NCI-H446 (cell line): ENCODE results near the gene TMEM234.
A peak's percentile ranks its signal among the peaks of the same experiment; 100 is the strongest.
"Not testable (repeated sequence)": the region's sequence is repeated elsewhere in the genome, so short reads cannot be mapped to it uniquely, and the experiment has no call there.

Experiments used
- DNase-seq, 2 experiments: peaks; one replicate each; lab custom pipeline; 2025; lab: John Stamatoyannopoulos, UW

Gene TMEM234

DNA sequence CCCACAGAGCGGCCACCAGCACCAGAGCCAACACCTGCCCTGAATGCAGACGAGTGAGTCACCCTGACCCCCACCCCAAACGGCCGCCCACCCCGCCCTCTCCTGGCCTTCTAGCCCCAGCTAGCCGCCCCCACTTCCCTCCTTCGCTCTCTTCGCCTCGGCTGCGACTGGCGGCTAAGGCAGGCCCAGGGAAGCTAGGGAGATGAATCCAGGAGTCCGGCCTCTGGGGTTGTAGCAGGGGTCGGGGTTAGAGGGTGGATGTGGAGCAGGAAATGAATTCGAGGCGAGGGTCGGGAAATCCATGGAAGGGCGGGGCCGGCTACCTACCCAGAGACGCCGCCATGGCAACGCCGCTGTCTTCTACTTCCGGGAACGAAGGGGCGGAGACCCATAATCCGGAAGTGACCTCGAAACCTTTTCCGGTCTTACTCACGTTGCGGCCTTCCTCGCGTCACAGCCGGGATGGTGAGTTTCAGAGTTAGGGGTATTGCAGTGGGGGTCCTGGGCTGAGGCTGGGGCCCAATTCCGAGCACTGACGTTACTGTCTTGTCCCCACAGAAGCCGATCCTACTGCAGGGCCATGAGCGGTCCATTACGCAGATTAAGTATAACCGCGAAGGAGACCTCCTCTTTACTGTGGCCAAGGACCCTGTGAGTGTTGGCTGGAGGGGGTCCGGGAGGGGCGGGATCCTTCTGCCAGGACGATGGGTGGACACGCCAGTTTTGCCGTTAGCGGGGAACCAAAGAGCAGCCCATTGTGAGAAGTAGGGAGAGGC, at the start of gene TMEM234, which contains the start of gene EIF3I:
Gene TMEM234 (minus strand): TSS at position 374 of the 776 bp plus-strand sequence. CDS start 31 bp downstream, at position 343.
Gene EIF3I (plus strand): TSS at position 428 of the 776 bp plus-strand sequence. CDS start 35 bp downstream, at position 463.
- peak; percentile 78 to 90 for DNase-seq

DNA sequence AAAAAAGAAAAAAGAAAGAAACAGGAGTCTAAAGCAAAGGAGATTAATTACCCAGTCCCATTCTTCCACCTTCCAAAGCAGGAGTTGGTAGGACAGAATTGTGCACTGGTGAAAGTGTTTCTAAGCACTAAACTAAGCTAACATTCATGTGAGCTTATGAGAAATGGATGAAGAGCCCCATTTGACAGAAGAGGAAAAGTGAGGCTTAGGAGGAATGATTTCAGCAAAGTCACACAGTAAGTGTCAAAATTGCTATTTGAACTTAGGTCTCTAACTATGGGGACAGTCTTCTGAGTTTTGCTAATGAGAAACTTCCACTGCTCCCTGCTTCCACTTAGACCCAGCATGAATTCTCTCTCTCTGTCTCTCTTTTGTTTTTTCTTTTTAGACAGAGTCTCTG, 47.6 kb upstream of the TMEM234 start:
- no peak for DNase-seq

DNA sequence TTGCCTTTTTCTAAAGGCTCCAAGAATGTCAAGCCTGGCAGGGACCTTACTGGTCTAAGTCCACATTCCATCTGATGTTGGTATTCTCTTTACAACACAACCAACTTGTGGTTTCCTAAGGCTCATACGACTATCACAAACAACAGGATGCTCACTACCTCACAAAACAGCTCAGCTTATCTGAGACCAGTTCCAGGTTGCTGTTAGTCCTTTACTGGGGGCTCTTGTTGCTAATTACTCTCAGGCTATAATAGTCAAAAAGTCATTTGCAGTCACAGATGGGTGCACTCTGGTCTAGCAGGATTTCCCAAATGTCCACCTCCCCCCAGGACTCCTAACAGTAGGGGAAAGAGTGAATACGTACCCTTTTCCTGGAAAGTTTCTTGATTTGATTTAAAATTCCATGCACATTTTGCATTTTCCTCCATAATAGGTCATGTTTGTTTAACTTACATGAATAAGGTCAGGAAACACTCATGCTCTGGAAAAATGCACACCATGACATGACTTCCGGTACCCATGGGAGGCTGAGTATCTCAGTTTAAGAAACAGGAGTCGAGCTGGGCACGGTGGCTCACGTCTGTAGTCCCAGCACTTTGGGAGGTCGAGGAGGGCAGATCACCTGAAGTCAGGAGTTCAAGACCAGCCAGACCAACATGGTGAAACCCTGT, 44.9 kb upstream of the TMEM234 start:
- no peak for DNase-seq

- DNase-seq: no peak
Measured at GRCh38 chr1:32265846-32266245, 43.7 kb upstream of the TMEM234 start.

GRCh38 chr1:32263744-32264143, 41.6 kb upstream of the TMEM234 start:
- no peak for DNase-seq

- DNase-seq: not testable (repeated sequence)
Measured at GRCh38 chr1:32263236-32263593, 41.1 kb upstream of the TMEM234 start.

- no peak for DNase-seq
Measured at GRCh38 chr1:32257227-32257508, 35.0 kb upstream of the TMEM234 start.

DNA sequence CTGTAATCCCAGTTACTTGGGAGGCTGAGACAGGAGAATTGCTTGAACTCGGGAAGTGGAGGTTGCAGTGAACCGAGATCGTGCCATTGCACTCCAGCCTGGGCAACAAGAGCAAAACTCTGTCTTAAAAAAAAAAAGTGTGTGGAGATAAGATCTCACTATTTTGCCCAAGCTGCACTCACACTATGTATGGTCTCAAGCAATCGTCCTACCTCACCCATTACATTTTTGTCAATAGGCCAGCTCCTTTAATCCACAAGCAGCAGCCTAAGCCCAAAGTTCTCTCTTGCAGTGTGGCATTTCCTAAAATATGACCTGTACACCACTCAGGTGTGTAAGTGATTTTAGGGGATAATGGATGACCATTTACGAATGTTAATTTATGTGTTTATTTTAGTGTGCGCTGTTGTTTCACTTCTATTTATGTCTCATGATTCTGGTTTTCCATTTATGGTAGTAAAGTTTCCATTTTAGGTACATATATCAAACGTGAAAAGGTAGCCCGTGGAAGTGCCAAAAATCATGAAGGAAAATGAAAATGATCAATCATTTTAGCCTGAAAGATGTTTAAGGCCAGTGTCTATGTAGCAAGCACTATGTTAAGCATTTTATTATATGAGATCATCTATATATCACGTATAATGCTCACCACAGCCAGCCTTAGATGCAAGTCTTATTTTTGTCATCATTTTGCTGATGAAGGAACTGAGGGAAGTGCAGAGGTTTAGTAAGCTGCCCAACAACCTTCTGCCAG, 34.5 kb upstream of the TMEM234 start:
- DNase-seq: no peak

GRCh38 chr1:32255072-32256071, 33.2 kb upstream of the TMEM234 start:
- DNase-seq: no peak

DNA sequence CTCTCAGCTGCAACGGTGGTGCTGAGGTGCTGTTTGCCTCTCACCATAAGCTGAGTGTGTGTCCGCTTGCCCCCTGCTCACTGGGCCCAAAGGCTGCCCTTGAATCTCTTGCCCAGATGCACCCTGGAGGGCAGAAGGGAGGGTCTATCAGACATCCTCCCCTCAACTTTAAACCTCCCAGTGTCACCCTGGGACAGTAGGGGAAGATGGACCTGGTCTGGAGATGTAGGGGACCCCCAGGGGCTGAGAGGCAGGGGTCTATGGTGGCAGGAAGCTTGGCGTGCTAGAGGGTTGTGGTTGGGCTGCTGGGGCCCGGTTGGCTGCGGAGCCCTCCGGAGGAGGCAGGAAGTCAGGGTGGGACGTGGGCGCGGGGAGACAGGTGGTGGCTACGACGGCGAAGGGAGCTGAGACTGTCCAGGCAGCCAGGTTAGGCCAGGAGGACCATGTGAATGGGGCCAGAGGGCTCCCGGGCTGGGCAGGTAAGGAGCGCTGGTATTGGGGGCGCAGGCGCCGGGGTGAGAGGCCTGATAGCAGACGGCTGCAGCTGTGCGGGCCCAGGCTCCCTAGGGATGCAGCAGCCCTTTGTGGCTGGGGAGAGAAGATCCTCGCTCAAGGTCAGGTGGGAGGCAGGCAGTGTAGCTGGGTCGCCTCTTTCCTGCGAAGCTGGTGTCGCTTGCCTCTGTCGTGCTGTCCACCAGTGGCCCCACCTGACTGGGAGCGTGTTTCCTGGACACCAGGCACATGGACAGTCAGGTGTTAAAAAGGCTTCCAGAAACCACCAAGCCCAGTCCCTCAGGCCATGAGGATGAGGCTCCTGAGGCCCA, 29.0 kb upstream of the TMEM234 start, which contains the start of gene LCK:
Gene LCK (plus strand): TSS at position 373 of the 824 bp plus-strand sequence. CDS start 23,065 bp downstream, outside the sequence.
- no peak for DNase-seq

DNA sequence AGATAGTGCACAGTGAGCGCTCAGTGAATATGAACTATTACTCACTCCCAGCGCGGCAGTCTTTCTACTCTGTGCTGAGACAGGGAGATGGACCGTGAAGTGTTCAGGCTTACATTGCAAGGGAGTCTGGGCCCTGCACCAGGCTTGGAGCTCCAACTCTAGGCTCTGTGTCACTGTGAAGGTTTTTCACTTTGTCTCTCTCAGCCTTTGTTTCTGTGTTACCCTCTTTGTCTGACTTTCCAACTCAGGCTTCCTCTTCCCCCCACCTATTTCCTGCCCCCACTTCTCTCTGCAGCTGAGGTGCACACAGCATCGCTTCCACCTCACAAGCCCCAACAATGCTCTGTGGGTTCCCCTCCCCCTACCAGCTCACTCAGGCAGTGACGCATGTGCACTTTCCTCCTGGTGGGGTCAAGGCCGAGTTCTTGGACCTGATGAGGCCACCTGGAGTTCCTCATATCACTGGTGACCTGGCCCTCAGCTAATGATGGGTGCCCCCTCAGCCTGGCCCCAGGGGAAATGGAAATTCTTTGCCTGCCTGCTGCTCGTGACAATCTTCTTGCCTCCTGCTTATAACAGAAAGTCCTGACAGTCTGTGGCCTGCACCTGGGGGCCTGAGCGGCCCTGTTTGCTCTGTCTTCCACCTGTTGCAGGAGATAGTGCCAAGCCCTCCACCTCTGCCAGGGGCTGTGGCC, 27.8 kb upstream of the TMEM234 start:
- DNase-seq: no peak

DNA sequence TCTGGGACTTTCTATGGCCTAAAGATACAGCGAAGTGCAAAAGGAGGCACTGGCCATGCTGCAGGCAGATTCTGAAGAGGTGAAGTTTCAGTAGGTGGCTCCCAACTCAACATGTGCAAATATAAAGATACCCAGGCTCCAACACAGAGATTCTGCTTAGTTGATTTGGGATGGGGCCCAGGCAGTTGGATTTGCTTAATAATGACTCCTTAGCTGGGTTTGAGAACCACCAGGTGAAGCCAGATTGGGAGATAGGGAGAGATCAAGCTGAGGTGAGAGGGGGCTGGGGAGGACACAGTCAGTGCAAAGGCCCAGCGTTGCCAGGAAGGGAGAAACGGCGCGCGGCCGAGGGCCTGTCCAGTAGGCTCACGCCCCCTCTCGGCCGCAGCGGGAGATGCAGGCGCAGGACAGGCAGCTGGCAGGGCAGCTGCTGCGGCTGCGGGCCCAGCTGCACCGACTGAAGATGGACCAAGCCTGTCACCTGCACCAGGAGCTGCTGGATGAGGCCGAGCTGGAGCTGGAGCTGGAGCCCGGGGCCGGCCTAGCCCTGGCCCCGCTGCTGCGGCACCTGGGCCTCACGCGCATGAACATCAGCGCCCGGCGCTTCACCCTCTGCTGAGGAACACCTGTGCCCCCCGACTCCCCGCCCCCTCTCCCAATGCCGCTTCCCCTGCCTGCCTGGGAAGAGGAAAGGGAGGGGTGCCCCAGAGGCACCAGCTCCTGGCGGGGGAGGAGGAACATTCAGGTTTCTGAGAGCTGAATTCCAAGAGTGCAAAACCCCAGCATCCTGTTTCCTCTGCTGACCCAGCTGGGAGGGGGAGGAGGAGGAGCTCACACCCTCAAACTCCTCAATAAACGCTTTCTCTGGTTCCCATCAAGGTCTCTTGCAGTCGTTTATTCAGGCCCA, 26.1 kb upstream of the TMEM234 start:
- no peak for DNase-seq

GRCh38 chr1:32247452-32247851, 25.3 kb upstream of the TMEM234 start:
- no peak for DNase-seq

DNA sequence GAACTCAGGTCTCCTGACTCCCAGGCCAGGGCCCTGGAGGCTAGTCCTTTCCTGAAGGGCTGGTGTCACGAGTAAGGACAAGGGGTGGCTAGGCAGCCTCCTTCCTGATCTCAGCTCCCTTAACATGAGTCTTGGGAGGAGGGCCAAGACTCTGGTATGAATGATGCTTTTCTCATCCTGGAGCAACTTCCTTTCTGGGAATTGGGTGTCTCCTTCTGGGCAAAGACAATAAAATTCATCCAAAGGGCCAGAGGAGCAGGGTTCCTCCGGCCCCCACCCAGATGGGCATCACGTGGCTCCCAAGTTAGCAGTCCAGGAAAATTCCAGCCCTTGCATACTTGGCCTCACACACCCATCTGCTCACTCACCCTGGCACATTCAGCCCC, 24.7 kb upstream of the TMEM234 start, which contains the start of gene FAM167B:
Gene FAM167B (plus strand): TSS at position 335 of the 386 bp plus-strand sequence. CDS start 200 bp downstream, outside the sequence.
- no peak for DNase-seq

- no peak for DNase-seq
Measured at GRCh38 chr1:32242341-32242851, 20.2 kb upstream of the TMEM234 start.

- no peak for DNase-seq
Measured at GRCh38 chr1:32241001-32241763, 19.0 kb upstream of the TMEM234 start.

GRCh38 chr1:32240140-32240951, 18.2 kb upstream of the TMEM234 start:
- DNase-seq: no peak
